Mesendoderm (in vitro differentiated cells): ENCODE results near the gene AGXT.

ENCODE experiments used
- DNase-seq: peaks from one replicate; pipeline ENCODE4 v3.0.0; 2013
- H2AK5ac ChIP-seq: 2 replicates; pipeline ENCODE4 v1.6.1; 2013; ENCODE audit warnings: low read length, inconsistent platforms
- H2BK120ac ChIP-seq: 2 replicates; pipeline ENCODE4 v1.6.1; 2013; ENCODE audit warnings: low read depth, mild to moderate bottlenecking, low read length, moderate library complexity, mixed read lengths
- H2BK15ac ChIP-seq: replicated peaks from 2 replicates; pipeline ENCODE4 v1.6.1; 2013; ENCODE audit warnings: low read depth, mild to moderate bottlenecking, moderate library complexity
- H2BK5ac ChIP-seq: 2 replicates; pipeline ENCODE4 v1.6.1; 2013; ENCODE audit warnings: low read length, inconsistent platforms
- H3K18ac ChIP-seq: 2 replicates; pipeline ENCODE4 v1.6.1; 2013; ENCODE audit warnings: mild to moderate bottlenecking, low read length, mixed read lengths
- H3K23ac ChIP-seq: one replicate; pipeline ENCODE4 v1.6.1; 2013; ENCODE audit warnings: low read length
- H3K27ac ChIP-seq: 2 replicates; pipeline ENCODE4 v1.5.1; 2013; ENCODE audit warnings: low read depth, mild to moderate bottlenecking, inconsistent platforms, low read length, moderate library complexity
- H3K27me3 ChIP-seq: 2 replicates; pipeline ENCODE4 v1.6.1; 2013; ENCODE audit warnings: low read length, control low read depth, mild to moderate bottlenecking, inconsistent platforms; ENCODE audit not compliant: insufficient read depth, poor library complexity
- H3K36me3 ChIP-seq: 2 replicates; pipeline ENCODE4 v1.6.1; 2013; ENCODE audit warnings: low read length, inconsistent platforms; ENCODE audit not compliant: control insufficient read depth, insufficient read depth
- H3K4ac ChIP-seq: one replicate; pipeline ENCODE4 v1.6.1; 2013; ENCODE audit warnings: low read depth, mild to moderate bottlenecking, low read length, moderate library complexity
- H3K4me1 ChIP-seq: 2 replicates; pipeline ENCODE4 v1.6.1; 2013; ENCODE audit warnings: low read depth, low read length, inconsistent platforms; ENCODE audit not compliant: control insufficient read depth
- H3K4me2 ChIP-seq: 2 replicates; pipeline ENCODE4 v1.6.1; 2013; ENCODE audit warnings: low read length
- H3K4me3 ChIP-seq: 2 replicates; pipeline ENCODE4 v1.5.1; 2013; ENCODE audit warnings: mild to moderate bottlenecking, low read length
- H3K56ac ChIP-seq: one replicate; pipeline ENCODE4 v1.6.1; 2013; ENCODE audit warnings: low read length
- H3K79me1 ChIP-seq: 2 replicates; pipeline ENCODE4 v1.6.1; 2013; ENCODE audit warnings: low read length, inconsistent platforms
- H3K79me2 ChIP-seq: 2 replicates; pipeline ENCODE4 v1.6.1; 2013; ENCODE audit warnings: mild to moderate bottlenecking, low read length; ENCODE audit not compliant: control insufficient read depth, insufficient read depth
- H3K9ac ChIP-seq: 2 replicates; pipeline ENCODE4 v1.6.1; 2013; ENCODE audit warnings: low read length, inconsistent platforms
- H4K5ac ChIP-seq: one replicate; pipeline ENCODE4 v1.6.1; 2013; ENCODE audit warnings: low read length
- H4K8ac ChIP-seq: one replicate; pipeline ENCODE4 v1.6.1; 2013; ENCODE audit warnings: low read depth, mild to moderate bottlenecking, control low read depth, low read length, moderate library complexity
- WGBS: extraction: QIAGEN DNeasy Blood & Tissue Kit; methylation state at CpG from one replicate; pipeline ENCODE4 v1.1.7; 2013; ENCODE audit warnings: low lambda C conversion rate, missing lambda C conversion rate; ENCODE audit not compliant: insufficient coverage; ENCODE audit errors: extremely low coverage; 5-methylcytosine and 5-hydroxymethylcytosine counted together

The AGXT gene

DNA sequence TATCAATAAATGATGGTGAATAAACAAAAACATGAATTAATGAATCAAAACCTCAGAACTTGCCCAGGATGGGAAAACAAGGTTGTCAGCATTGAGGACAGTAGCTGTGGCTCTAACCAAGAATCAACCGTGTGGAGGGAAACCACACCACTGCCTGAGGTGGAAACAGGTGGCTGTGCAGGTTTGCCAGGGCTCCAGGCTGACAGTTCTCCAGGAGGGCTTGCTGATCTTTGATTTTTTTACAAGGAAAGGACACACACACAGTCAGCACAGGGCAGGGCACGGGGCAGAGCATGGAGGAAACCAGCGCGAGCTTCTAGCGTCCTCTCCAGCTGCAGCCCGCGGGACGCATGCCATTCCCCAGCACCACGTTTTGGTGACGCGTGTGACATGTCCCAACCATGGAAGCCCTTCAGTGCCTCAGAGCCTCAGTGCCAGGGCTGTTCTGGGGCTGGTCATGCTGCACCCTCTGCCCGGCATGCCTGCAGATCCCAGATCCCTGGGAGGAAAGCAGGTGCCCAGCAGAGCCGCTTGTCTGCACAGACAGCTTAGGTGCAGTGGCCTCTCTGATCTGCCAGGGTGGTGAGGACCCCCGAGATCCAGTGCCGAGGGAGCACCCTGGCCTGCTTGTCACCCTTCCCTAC is 15.8 kb upstream of the AGXT start:
- Histone ChIP-seq H3K79me1 (no peaks in the 10 kb centered on the region), H3K4ac (no peak overlapping the region), H3K27ac (no peak overlapping the region), H2BK120ac (no peak overlapping the region), H2AK5ac (no peak overlapping the region), H3K4me3 (no peak overlapping the region), H4K8ac (no peak overlapping the region), H3K56ac (no peak overlapping the region), H3K36me3 (no peaks in the 10 kb centered on the region), H4K5ac (no peak overlapping the region), H2BK5ac (no peak overlapping the region), H3K4me1 (no peaks in the 10 kb centered on the region), H3K79me2 (no peaks in the 10 kb centered on the region), H2BK15ac (no peak overlapping the region), H3K27me3 (no peaks in the 10 kb centered on the region), H3K4me2 (no peak overlapping the region), H3K9ac (no peak overlapping the region), H3K23ac (no peak overlapping the region), H3K18ac (no peak overlapping the region)
- WGBS, result no CpG with 5 or more reads among the region's 15 CpGs
- no peak for DNase-seq

DNA sequence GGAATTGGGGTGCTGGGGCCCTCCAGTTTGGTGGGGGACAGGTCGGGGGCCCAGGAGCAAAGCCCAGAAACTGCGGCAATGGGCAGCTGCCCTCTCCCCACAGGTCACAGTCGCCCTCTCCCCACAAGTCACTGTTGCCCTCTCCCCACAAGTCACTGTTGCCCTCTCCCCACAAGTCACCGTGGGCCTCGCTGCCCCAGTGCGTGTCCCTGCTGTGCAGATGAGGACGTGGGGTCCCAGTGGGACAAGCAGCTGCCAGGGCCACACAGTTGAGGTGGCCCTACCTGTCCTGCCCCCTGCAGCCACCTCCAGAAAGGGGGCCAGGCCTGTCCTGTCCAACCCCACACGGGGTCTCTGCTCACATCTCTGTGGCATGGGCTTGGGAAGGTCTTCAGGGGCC is 13.0 kb upstream of the AGXT start:
- no peak overlapping the region for H2BK5ac ChIP-seq
- no peak overlapping the region for H3K4me2 ChIP-seq
- H3K4me1 ChIP-seq, result no peaks in the 10 kb centered on the region
- no peak overlapping the region for H2BK120ac ChIP-seq
- WGBS, result no CpG with 5 or more reads among the region's 8 CpGs
- no peaks in the 10 kb centered on the region for H3K36me3 ChIP-seq
- no peak overlapping the region for H3K4me3 ChIP-seq
- no peak overlapping the region for H3K56ac ChIP-seq
- H4K8ac ChIP-seq, result no peak overlapping the region
- no peak overlapping the region for H3K27ac ChIP-seq
- no peaks in the 10 kb centered on the region for H3K79me1 ChIP-seq
- H3K9ac ChIP-seq, result no peak overlapping the region
- H4K5ac ChIP-seq, result no peak overlapping the region
- no peak overlapping the region for H2BK15ac ChIP-seq
- no peak overlapping the region for H3K23ac ChIP-seq
- H3K4ac ChIP-seq, result no peak overlapping the region
- H3K27me3 ChIP-seq, result no peaks in the 10 kb centered on the region
- H2AK5ac ChIP-seq, result no peak overlapping the region
- DNase-seq, result no peak
- H3K18ac ChIP-seq, result no peak overlapping the region
- H3K79me2 ChIP-seq, result no peaks in the 10 kb centered on the region

- Histone ChIP-seq H3K4me1 (no peaks in the 10 kb centered on the region), H4K8ac (no peak overlapping the region), H3K4me3 (no peak overlapping the region), H3K36me3 (no peaks in the 10 kb centered on the region), H4K5ac (no peak overlapping the region), H3K4ac (no peak overlapping the region), H2AK5ac (no peak overlapping the region), H3K27ac (no peak overlapping the region), H3K79me1 (no peaks in the 10 kb centered on the region), H2BK15ac (no peak overlapping the region), H3K9ac (no peak overlapping the region), H3K4me2 (no peak overlapping the region), H3K18ac (no peak overlapping the region), H3K56ac (no peak overlapping the region), H2BK5ac (no peak overlapping the region), H3K79me2 (no peaks in the 10 kb centered on the region), H2BK120ac (no peak overlapping the region), H3K23ac (no peak overlapping the region), H3K27me3 (no peaks in the 10 kb centered on the region)
- WGBS, result no CpG with 5 or more reads among the region's 21 CpGs
- DNase-seq, result peak; percentile 68
These were observed 12.3 kb upstream of the AGXT start for GRCh38 chr2:240856151-240856980.

- no peak overlapping the region for H3K4ac ChIP-seq
- peak; percentile 50 for DNase-seq
- no peak overlapping the region for H2BK5ac ChIP-seq
- no peak overlapping the region for H3K4me3 ChIP-seq
- H3K18ac ChIP-seq, result no peak overlapping the region
- H3K36me3 ChIP-seq, result no peaks in the 10 kb centered on the region
- H2AK5ac ChIP-seq, result no peak overlapping the region
- H3K56ac ChIP-seq, result no peak overlapping the region
- no peak overlapping the region for H2BK15ac ChIP-seq
- no peak overlapping the region for H3K23ac ChIP-seq
- H3K4me2 ChIP-seq, result no peak overlapping the region
- no peak overlapping the region for H4K5ac ChIP-seq
- no peaks in the 10 kb centered on the region for H3K79me1 ChIP-seq
- no peaks in the 10 kb centered on the region for H3K79me2 ChIP-seq
- no peak overlapping the region for H3K27ac ChIP-seq
- no CpG with 5 or more reads among the region's 21 CpGs for WGBS
- H3K27me3 ChIP-seq, result no peaks in the 10 kb centered on the region
- no peak overlapping the region for H2BK120ac ChIP-seq
- H3K9ac ChIP-seq, result no peak overlapping the region
- no peak overlapping the region for H4K8ac ChIP-seq
- H3K4me1 ChIP-seq, result no peaks in the 10 kb centered on the region
These were observed 11.3 kb upstream of the AGXT start for GRCh38 chr2:240857039-240858008.

DNA sequence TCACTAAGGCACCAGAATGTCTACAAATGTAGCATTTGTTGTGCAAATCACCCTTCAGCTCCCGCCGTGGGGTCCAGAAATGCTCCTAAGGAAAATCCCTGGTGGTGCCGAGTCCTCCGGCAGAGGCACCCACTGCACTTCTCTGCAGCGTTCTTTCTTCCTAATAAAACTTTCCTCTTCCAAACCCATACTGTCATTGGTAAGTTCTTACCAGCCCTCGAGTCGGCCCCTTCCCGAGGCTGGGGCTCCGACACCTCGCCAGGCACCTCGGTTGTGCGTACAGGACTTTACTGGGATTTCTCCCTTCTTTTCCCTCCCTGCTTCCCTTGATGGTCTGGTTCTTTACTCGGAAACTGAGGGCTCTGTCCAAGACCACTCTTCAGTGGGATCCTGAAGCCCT is 10.3 kb upstream of the AGXT start:
- DNase-seq, result no peak
- Histone ChIP-seq H3K56ac (no peak overlapping the region), H3K27ac (no peak overlapping the region), H3K18ac (no peak overlapping the region), H3K23ac (no peak overlapping the region), H2BK5ac (no peak overlapping the region), H3K27me3 (no peaks in the 10 kb centered on the region), H3K4ac (no peak overlapping the region), H3K4me3 (no peak overlapping the region), H3K36me3 (no peaks in the 10 kb centered on the region), H3K79me2 (no peaks in the 10 kb centered on the region), H3K4me1 (no peaks in the 10 kb centered on the region), H3K9ac (no peak overlapping the region), H3K79me1 (no peaks in the 10 kb centered on the region), H2BK15ac (no peak overlapping the region), H4K5ac (no peak overlapping the region), H2AK5ac (no peak overlapping the region), H3K4me2 (no peak overlapping the region), H2BK120ac (no peak overlapping the region), H4K8ac (no peak overlapping the region)
- no CpG with 5 or more reads among the region's 13 CpGs for WGBS
